Hematopoietic multipotent progenitor cell treated with erythropoietin and hydrocortisone succinate and interleukin-3 and kit ligand, for 8 days (in vitro differentiated cells): Measurements from ENCODE around the gene PRDM13.
A peak's percentile ranks its signal among the peaks of the same experiment; 100 is the strongest.
"Not testable (repeated sequence)": the region's sequence is repeated elsewhere in the genome, so short reads cannot be mapped to it uniquely, and the experiment has no call there.

Experiments
- DNase-seq: peaks from one replicate; pipeline ENCODE4 v3.0.0-alpha.2; 2015

PRDM13 gene

GRCh38 chr6:99606656-99607415 is at the start of gene PRDM13:
TSS of gene PRDM13 (plus strand) at chr6:99606833. CDS start at chr6:99607035, 202 bp downstream.
- no peak for DNase-seq

GRCh38 chr6:99559057-99559456 is 47.6 kb upstream of the PRDM13 start:
- DNase-seq = no peak

GRCh38 chr6:99560668-99561067 is 46.0 kb upstream of the PRDM13 start:
- peak; percentile 66 for DNase-seq

GRCh38 chr6:99563056-99563723 is 43.4 kb upstream of the PRDM13 start:
- no peak for DNase-seq

GRCh38 chr6:99568103-99568933 is 38.3 kb upstream of the PRDM13 start, which contains the start of gene CCNC:
TSS of gene CCNC (minus strand) at chr6:99568660. CDS start at chr6:99568527, 133 bp downstream.
- peak; percentile 90 for DNase-seq

- no peak for DNase-seq
These were observed 32.5 kb upstream of the PRDM13 start for GRCh38 chr6:99573980-99574617.

GRCh38 chr6:99575544-99576227 is 30.9 kb upstream of the PRDM13 start:
- no peak for DNase-seq

- no peak for DNase-seq
These were observed 26.9 kb upstream of the PRDM13 start for GRCh38 chr6:99579781-99580180.

GRCh38 chr6:99587792-99588191 is 18.8 kb upstream of the PRDM13 start:
- no peak for DNase-seq

GRCh38 chr6:99588618-99589289 is 17.9 kb upstream of the PRDM13 start:
- DNase-seq = peak; percentile 74

GRCh38 chr6:99589290-99589672 is 17.4 kb upstream of the PRDM13 start:
- DNase-seq = no peak

GRCh38 chr6:99589907-99590493 is 16.6 kb upstream of the PRDM13 start:
- DNase-seq = no peak

GRCh38 chr6:99590728-99591672 is 15.6 kb upstream of the PRDM13 start:
- no peak for DNase-seq

GRCh38 chr6:99591673-99592364 is 14.8 kb upstream of the PRDM13 start:
- no peak for DNase-seq

GRCh38 chr6:99592900-99593299 is 13.7 kb upstream of the PRDM13 start:
- no peak for DNase-seq

GRCh38 chr6:99594696-99595095 is 11.9 kb upstream of the PRDM13 start:
- DNase-seq = not testable (repeated sequence)

- DNase-seq = no peak
These were observed 3.9 kb upstream of the PRDM13 start for GRCh38 chr6:99602520-99603420.

GRCh38 chr6:99603421-99604165 is 3.0 kb upstream of the PRDM13 start:
- DNase-seq = no peak
